ENCODE data around the gene ECI1. TPM values are rescaled to one million over a fixed set of nuclear protein-coding genes. Genes with fewer than 3 reads are reported as not detected.

Gene ECI1
- total and polyA plus RNA-seq, 2 of the 13 experiments (the other 11 are each of a cell fraction or from before 2014, with no cell fraction given) = 82.0 to 102 TPM

DNA sequence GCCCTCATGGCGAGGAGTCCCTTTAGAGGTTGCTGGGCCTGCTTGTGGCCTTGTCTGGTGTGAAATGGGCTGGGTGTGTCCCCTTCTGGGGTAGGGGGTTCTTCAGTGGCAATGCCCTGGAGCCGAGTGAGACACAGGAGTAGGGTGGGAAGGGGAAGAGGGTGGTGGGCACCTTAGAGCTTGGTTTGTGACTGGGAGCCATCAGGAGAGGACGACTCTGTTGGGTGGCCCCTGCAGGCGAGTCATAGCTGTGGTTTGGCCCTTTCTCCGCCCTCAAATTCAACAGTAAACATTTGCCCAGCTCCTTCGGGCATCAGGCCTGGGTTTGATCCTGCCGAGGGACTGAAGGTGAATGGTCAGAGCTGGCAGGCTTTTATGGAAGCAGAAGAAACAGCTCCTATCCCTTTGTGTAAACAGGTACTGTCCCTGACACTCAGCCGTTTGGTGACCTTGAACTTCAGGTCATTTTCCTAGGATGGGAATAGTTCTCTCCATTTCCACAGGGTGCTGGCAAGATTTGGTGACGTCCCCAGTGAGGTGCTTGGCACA is 25.1 kb downstream of the ECI1 start (continued):
- TF ChIP-seq EP300 (IDR thresholded peaks at IDR 0.05; ENCODE audit: low read depth in 2 of 2, low read length in 2 of 2) (peak in 1 of 2 experiments; percentile 68; a peak in 1 of 4 replicates), EP300 (CRISPR knock-in tag; IDR thresholded peaks at IDR 0.05; ENCODE audit: borderline replicate concordance) (peak; percentile 55; the same call in 1 of the 2 replicates), CBFB (CRISPR knock-in tag; IDR thresholded peaks at IDR 0.05) (peak; percentile 88), SKI (IDR thresholded peaks at IDR 0.05; ENCODE audit: partially characterized antibody) (peak; percentile 95), GATAD1 (CRISPR knock-in tag; IDR thresholded peaks at IDR 0.05) (peak; percentile 61), ZBTB3 (CRISPR knock-in tag; IDR thresholded peaks at IDR 0.05; ENCODE audit: borderline replicate concordance, low read depth) (no peak), HNRNPL (IDR thresholded peaks at IDR 0.05; ENCODE audit: low read depth, low read length) (peak; percentile 44; the same call in 1 of the 2 replicates), SIN3B (IDR thresholded peaks at IDR 0.05; ENCODE audit: low read length) (no peak), ZNF225 (CRISPR knock-in tag; IDR thresholded peaks at IDR 0.05) (no peak), GFI1 (CRISPR knock-in tag; IDR thresholded peaks at IDR 0.05; ENCODE audit: borderline replicate concordance) (no peak), ATM (IDR thresholded peaks at IDR 0.05; ENCODE audit: borderline replicate concordance) (no peak), NFATC3 (CRISPR knock-in tag; IDR thresholded peaks at IDR 0.05) (no peak), ZNF224 (CRISPR knock-in tag; IDR thresholded peaks at IDR 0.05) (no peak; the same call in 1 of the 2 replicates), SP140L (CRISPR knock-in tag; IDR thresholded peaks at IDR 0.05; ENCODE audit: borderline replicate concordance) (no peak), HOXA7 (CRISPR knock-in tag; IDR thresholded peaks at IDR 0.05) (no peak), ERF (CRISPR knock-in tag; IDR thresholded peaks at IDR 0.05) (peak; percentile 81; the same call in 1 of the 2 replicates), STAT5B (CRISPR knock-in tag; IDR thresholded peaks at IDR 0.05) (no peak), TEAD3 (CRISPR knock-in tag; optimal IDR thresholded peaks at IDR 0.05; ENCODE audit: borderline replicate concordance) (peak; percentile 18), KMT2B (CRISPR knock-in tag; IDR thresholded peaks at IDR 0.05) (no peak), ZNF777 (CRISPR knock-in tag; IDR thresholded peaks at IDR 0.05) (no peak), ZFP36 (IDR thresholded peaks at IDR 0.05; ENCODE audit: borderline replicate concordance, low read depth, low read length, partially characterized antibody) (peak; percentile 33), GPBP1L1 (CRISPR knock-in tag; IDR thresholded peaks at IDR 0.05) (no peak), ZNF446 (CRISPR knock-in tag; IDR thresholded peaks at IDR 0.05) (no peak), HNRNPH1 (optimal IDR thresholded peaks at IDR 0.05; ENCODE audit: low read depth, low read length) (no peak), ATRX (CRISPR knock-in tag; IDR thresholded peaks at IDR 0.05; ENCODE audit: borderline replicate concordance) (no peak), GLMP (CRISPR knock-in tag; IDR thresholded peaks at IDR 0.05; ENCODE audit: borderline replicate concordance) (no peak), ZNF34 (CRISPR knock-in tag; IDR thresholded peaks at IDR 0.05; ENCODE audit: borderline replicate concordance) (no peak), ZNF567 (CRISPR knock-in tag; IDR thresholded peaks at IDR 0.05; ENCODE audit: borderline replicate concordance) (no peak), MYNN (CRISPR knock-in tag; IDR thresholded peaks at IDR 0.05; ENCODE audit: low read depth) (no peak)
- TF ChIP-seq, protein P1, sequence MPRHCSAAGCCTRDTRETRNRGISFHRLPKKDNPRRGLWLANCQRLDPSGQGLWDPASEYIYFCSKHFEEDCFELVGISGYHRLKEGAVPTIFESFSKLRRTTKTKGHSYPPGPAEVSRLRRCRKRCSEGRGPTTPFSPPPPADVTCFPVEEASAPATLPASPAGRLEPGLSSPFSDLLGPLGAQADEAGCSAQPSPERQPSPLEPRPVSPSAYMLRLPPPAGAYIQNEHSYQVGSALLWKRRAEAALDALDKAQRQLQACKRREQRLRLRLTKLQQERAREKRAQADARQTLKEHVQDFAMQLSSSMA (CRISPR knock-in tag; IDR thresholded peaks at IDR 0.05) = no peak

All from HepG2 (cell line).